Keratinocyte (primary cell): ENCODE results near the gene COL6A1. TPM values are rescaled to one million over a fixed set of nuclear protein-coding genes. Genes with fewer than 3 reads are reported as not detected.

ENCODE experiments used
- DNase-seq: peaks from one replicate; pipeline ENCODE4 v3.0.0-alpha.2; 2011; ENCODE audit warnings: low read depth, missing footprints, low spot score
- FAIRE-seq: peaks from 2 replicates; lab custom pipeline; 2011; peaks lifted over from hg19 to GRCh38; lab: Jason Lieb, UNC
- H2AFZ ChIP-seq: 2 replicates; pipeline ENCODE4 v1.6.0; 2012; ENCODE audit warnings: low read length, control low read depth, inconsistent platforms; ENCODE audit not compliant: control insufficient read depth
- H3K27ac ChIP-seq: 2 replicates; pipeline ENCODE4 v1.5.1; 2011; ENCODE audit warnings: low read length; ENCODE audit not compliant: control insufficient read depth, insufficient read depth
- H3K27me3 ChIP-seq: 3 replicates; pipeline ENCODE4 v1.6.0; 2011; ENCODE audit warnings: low read length; ENCODE audit not compliant: control insufficient read depth, insufficient read depth; ENCODE audit errors: extremely low read depth
- H3K36me3 ChIP-seq, 2 experiments: 2 replicates in 1 of 2; 3 replicates in 1 of 2; pipeline ENCODE4 v1.5.1; 2011; ENCODE audit warnings: low read length in 2 of 2, mild to moderate bottlenecking in 1 of 2; ENCODE audit not compliant: control insufficient read depth in 2 of 2, insufficient read depth in 2 of 2; ENCODE audit errors: extremely low read depth in 1 of 2
- H3K4me1 ChIP-seq: 3 replicates; pipeline ENCODE4 v1.5.1; 2011; ENCODE audit warnings: low read length; ENCODE audit not compliant: control insufficient read depth, insufficient read depth; ENCODE audit errors: extremely low read depth
- H3K4me2 ChIP-seq: 3 replicates; pipeline ENCODE4 v1.6.0; 2011; ENCODE audit warnings: low read depth, low read length; ENCODE audit not compliant: control insufficient read depth, insufficient read depth; ENCODE audit errors: extremely low read depth
- H3K4me3 ChIP-seq, 3 experiments: fragments of 200-600 bp in 1 of 3; sonication (generic) in 1 of 3; 2 replicates in 2 of 3; 3 replicates in 1 of 3; pipeline ENCODE4 v1.5.1; 2011 to 2016; ENCODE audit warnings: low read length in 3 of 3, mild to moderate bottlenecking in 3 of 3, control low read depth in 2 of 3, inconsistent platforms in 1 of 3, low read depth in 1 of 3, mixed read lengths in 1 of 3, mixed run types in 1 of 3, moderate library complexity in 1 of 3; ENCODE audit not compliant: control insufficient read depth in 2 of 3, insufficient read depth in 2 of 3; ENCODE audit errors: extremely low read depth in 1 of 3
- H3K79me2 ChIP-seq: 2 replicates; pipeline ENCODE4 v1.6.0; 2012; ENCODE audit warnings: low read length; ENCODE audit not compliant: control insufficient read depth, insufficient read depth
- H3K9ac ChIP-seq: 3 replicates; pipeline ENCODE4 v1.6.0; 2011; ENCODE audit warnings: low read length; ENCODE audit not compliant: control insufficient read depth, insufficient read depth; ENCODE audit errors: extremely low read depth
- H3K9me1 ChIP-seq: 3 replicates; pipeline ENCODE4 v1.6.0; 2011; ENCODE audit warnings: low read length; ENCODE audit not compliant: control insufficient read depth, insufficient read depth; ENCODE audit errors: extremely low read depth
- H3K9me3 ChIP-seq: 2 replicates; pipeline ENCODE4 v1.5.1; 2012; ENCODE audit warnings: low read depth, low read length; ENCODE audit not compliant: control insufficient read depth
- H4K20me1 ChIP-seq: 3 replicates; pipeline ENCODE4 v1.6.0; 2011; ENCODE audit warnings: low read length; ENCODE audit not compliant: control insufficient read depth, insufficient read depth; ENCODE audit errors: extremely low read depth
- CTCF ChIP-seq, 3 experiments: IDR thresholded peaks in 1 of 3; conservative IDR thresholded peaks in 1 of 3; optimal IDR thresholded peaks in 1 of 3; 2 replicates in 2 of 3; 3 replicates in 1 of 3; pipeline versions ENCODE3 to v1.5.1; 2011; ENCODE audit warnings: low read length in 3 of 3, mild to moderate bottlenecking in 3 of 3, moderate library complexity in 2 of 3, control low read depth in 1 of 3, inconsistent platforms in 1 of 3; ENCODE audit not compliant: insufficient read depth in 2 of 3; ENCODE audit errors: extremely low read depth in 1 of 3
- EZH2 ChIP-seq: IDR thresholded peaks from one replicate; pipeline ENCODE4 v1.6.1; 2012; ENCODE audit warnings: inconsistent platforms, mild to moderate bottlenecking, low read length, moderate library complexity
- dilution Hi-C: fragments of 300-500 bp; cut with MboI; formaldehyde crosslinking; loops from one replicate; pipeline ENCODE4 v1.7.0; 2020; ENCODE audit warnings: low sequenced_read_pairs; ENCODE audit not compliant: extremely low pct_ligation_motif_present
- polyA plus RNA-seq, 5 experiments: library from polyadenylated mRNA; depleted of rRNA in 3 of 5; stranded (reverse) in 3 of 5; stranded (forward) in 1 of 5; unstranded in 1 of 5; fragments of >200 nt; gene quantifications; 1 replicate in 1 of 5; 2 replicates in 3 of 5; 3 replicates in 1 of 5; pipeline versions ENCODE4 v1.2.1 to v1.2.3, GENCODE V29; 2011 to 2012; ENCODE audit warnings: missing spikeins in 2 of 5, low read depth in 1 of 5, low replicate concordance in 1 of 5

COL6A1 gene
- polyA plus RNA-seq, 1 donor (not counting 4 experiments of a cell fraction or from before 2014, with no cell fraction given), result 2.5 TPM

GRCh38 chr21:45940091-45940490 lies 41.5 kb upstream of the COL6A1 start:
- H3K79me2 ChIP-seq, result no peaks in the 10 kb centered on the region
- H3K4me1 ChIP-seq, result no peaks in the 10 kb centered on the region
- no peak overlapping the region for H2AFZ ChIP-seq
- TF ChIP-seq EZH2, result no peak
- no peak for TF ChIP-seq CTCF (optimal IDR thresholded peaks at IDR 0.05 in 1 of 3, IDR thresholded peaks at IDR 0.05 in 1 of 3, conservative IDR thresholded peaks at IDR 0.05 in 1 of 3; ENCODE audit: extremely low read depth in 1 of 3, insufficient read depth in 2 of 3, low read length in 3 of 3)
- dilution Hi-C loops, result no loop called here
- no peak overlapping the region for H3K4me3 ChIP-seq
- H3K27me3 ChIP-seq, result peaks cover 7% of the 10 kb centered on the region
- no peak overlapping the region for H3K9ac ChIP-seq
- H3K27ac ChIP-seq, result no peak overlapping the region
- H3K4me2 ChIP-seq, result no peak overlapping the region
- FAIRE-seq (no peak), DNase-seq (no peak)
- H3K9me1 ChIP-seq, result no peaks in the 10 kb centered on the region
- no peaks in the 10 kb centered on the region for H4K20me1 ChIP-seq
- peaks cover 6% of the 10 kb centered on the region for H3K9me3 ChIP-seq
- H3K36me3 ChIP-seq, result no peaks in the 10 kb centered on the region

- TF ChIP-seq EZH2 (no peak), CTCF (optimal IDR thresholded peaks at IDR 0.05 in 1 of 3, IDR thresholded peaks at IDR 0.05 in 1 of 3, conservative IDR thresholded peaks at IDR 0.05 in 1 of 3; ENCODE audit: extremely low read depth in 1 of 3, insufficient read depth in 2 of 3, low read length in 3 of 3) (no peak)
- Histone ChIP-seq H3K27me3 (peaks cover 7% of the 10 kb centered on the region), H3K9me3 (peaks cover 3% of the 10 kb centered on the region), H4K20me1 (no peaks in the 10 kb centered on the region), H3K4me2 (no peak overlapping the region), H3K27ac (no peak overlapping the region), H3K4me3 (no peak overlapping the region), H3K9ac (no peak overlapping the region), H2AFZ (no peak overlapping the region), H3K36me3 (no peaks in the 10 kb centered on the region), H3K79me2 (no peaks in the 10 kb centered on the region), H3K9me1 (no peaks in the 10 kb centered on the region), H3K4me1 (no peaks in the 10 kb centered on the region)
- DNase-seq (no peak), FAIRE-seq (no peak)
- dilution Hi-C loops, result no loop called here
Observed at GRCh38 chr21:45940621-45941337, 40.8 kb upstream of the COL6A1 start.
